ENCODE measurements around the gene DPYSL5. TPM values are rescaled to one million over a fixed set of nuclear protein-coding genes. Genes with fewer than 3 reads are reported as not detected.

DPYSL5 gene
- total RNA-seq, 4 donors from 2014 or later = not detected

DNA sequence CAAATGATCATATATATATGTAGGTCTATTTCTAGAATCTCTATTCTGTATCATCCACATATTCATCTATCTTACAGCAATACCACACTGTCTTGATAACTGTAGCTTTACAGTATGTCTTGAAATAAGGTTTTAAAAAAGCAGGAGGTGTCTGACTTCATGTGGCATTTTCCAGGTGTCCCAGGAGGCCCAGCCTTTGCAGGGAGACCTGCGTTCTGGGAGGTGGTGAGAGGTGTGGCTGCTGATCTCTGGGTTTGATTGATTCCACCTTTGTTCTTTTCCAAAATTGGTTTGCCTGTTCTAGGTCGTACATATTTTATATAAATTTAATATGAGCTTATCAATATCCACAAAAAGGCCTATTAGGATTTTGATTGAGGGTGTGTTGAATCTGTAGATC is 26.6 kb downstream of the DPYSL5 start:
- no peak for TF ChIP-seq POLR2A (IDR thresholded peaks at IDR 0.05)
- TF ChIP-seq, protein P1, sequence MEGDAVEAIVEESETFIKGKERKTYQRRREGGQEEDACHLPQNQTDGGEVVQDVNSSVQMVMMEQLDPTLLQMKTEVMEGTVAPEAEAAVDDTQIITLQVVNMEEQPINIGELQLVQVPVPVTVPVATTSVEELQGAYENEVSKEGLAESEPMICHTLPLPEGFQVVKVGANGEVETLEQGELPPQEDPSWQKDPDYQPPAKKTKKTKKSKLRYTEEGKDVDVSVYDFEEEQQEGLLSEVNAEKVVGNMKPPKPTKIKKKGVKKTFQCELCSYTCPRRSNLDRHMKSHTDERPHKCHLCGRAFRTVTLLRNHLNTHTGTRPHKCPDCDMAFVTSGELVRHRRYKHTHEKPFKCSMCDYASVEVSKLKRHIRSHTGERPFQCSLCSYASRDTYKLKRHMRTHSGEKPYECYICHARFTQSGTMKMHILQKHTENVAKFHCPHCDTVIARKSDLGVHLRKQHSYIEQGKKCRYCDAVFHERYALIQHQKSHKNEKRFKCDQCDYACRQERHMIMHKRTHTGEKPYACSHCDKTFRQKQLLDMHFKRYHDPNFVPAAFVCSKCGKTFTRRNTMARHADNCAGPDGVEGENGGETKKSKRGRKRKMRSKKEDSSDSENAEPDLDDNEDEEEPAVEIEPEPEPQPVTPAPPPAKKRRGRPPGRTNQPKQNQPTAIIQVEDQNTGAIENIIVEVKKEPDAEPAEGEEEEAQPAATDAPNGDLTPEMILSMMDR (IDR thresholded peaks at IDR 0.05) = no peak
- no peak for TF ChIP-seq EP300 (IDR thresholded peaks at IDR 0.05)
- Histone ChIP-seq H3K9me3 (no peaks in the 10 kb centered on the region), H3K4me3 (no peak overlapping the region), H3K27me3 (peaks cover 0 to 3% of the 10 kb centered on the region in 2 donors), H3K36me3 (no peaks in the 10 kb centered on the region), H3K27ac (no peak overlapping the region), H3K4me1 (no peaks in the 10 kb centered on the region)
- 91% methylated on average over 2 of the region's 2 CpGs for WGBS, 2 donors
- DNase-seq (ENCODE audit: low spot score in 2 of 2) = no peak

DNA sequence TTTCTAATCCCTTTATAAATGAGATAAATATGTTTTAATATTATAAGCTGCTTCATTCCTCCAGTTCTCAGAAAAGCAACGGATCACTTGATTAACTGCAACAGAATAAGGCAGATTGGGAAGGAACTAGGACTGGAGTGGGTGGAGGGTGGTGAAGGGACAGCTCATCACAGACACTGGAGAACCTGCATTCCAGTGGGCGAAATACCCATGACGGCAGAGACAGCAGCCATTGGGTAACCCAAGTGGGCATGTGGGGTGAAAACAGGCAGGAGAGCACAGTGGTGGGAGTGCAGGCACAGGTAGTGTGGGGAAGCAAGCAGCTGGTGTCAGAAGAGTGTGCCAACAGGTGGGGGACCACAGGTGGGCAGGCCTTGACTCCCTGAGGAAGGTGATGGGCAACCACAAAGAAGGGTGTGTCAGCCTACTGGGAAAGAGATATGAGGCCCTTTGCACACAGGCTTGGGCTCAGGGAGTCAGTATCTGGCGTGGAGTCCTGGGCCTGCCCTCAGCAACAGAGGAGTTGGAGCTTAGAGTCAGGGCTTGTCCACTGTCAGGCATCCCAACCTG is 27.2 kb downstream of the DPYSL5 start:
- Histone ChIP-seq H3K36me3 (no peaks in the 10 kb centered on the region), H3K4me3 (no peak overlapping the region), H3K27me3 (no peaks in the 10 kb centered on the region), H3K27ac (no peak overlapping the region), H3K9me3 (no peaks in the 10 kb centered on the region), H3K4me1 (no peaks in the 10 kb centered on the region)
- no peak for DNase-seq (ENCODE audit: low spot score in 2 of 2)
- TF ChIP-seq EP300 (IDR thresholded peaks at IDR 0.05) = no peak
- TF ChIP-seq, protein P1 (IDR thresholded peaks at IDR 0.05) = no peak
- TF ChIP-seq POLR2A (IDR thresholded peaks at IDR 0.05) = no peak
- 93% methylated on average over 4 of the region's 4 CpGs for WGBS, 2 donors

DNA sequence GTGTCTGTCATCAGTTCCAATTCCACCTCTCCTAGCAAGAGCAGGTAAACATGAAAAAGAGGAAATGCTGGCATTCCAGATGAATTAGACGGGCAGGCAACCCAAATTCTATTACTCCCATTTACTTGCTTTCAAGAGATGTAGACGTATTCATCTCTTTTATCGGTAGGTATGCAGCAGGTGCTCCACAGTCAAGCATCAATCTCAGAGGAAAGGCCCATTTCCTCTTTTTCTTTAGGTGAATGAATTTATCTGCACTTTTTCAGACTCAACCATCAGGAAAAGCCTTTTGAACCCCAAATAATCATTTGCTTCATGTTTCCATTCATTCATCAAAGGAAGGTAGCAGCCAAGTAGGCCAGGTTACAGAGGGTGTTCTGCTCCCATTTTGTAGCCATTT is 27.9 kb downstream of the DPYSL5 start:
- Histone ChIP-seq H3K27me3 (no peaks in the 10 kb centered on the region), H3K4me3 (no peak overlapping the region), H3K4me1 (no peaks in the 10 kb centered on the region), H3K36me3 (no peaks in the 10 kb centered on the region), H3K27ac (no peak overlapping the region), H3K9me3 (no peaks in the 10 kb centered on the region)
- no peak for TF ChIP-seq POLR2A (IDR thresholded peaks at IDR 0.05)
- no peak for TF ChIP-seq EP300 (IDR thresholded peaks at IDR 0.05)
- TF ChIP-seq, protein P1 (IDR thresholded peaks at IDR 0.05) = no peak
- 92 to 93% methylated on average over 3 of the region's 3 CpGs for WGBS, 2 donors
- DNase-seq (ENCODE audit: low spot score in 2 of 2) = no peak

DNA sequence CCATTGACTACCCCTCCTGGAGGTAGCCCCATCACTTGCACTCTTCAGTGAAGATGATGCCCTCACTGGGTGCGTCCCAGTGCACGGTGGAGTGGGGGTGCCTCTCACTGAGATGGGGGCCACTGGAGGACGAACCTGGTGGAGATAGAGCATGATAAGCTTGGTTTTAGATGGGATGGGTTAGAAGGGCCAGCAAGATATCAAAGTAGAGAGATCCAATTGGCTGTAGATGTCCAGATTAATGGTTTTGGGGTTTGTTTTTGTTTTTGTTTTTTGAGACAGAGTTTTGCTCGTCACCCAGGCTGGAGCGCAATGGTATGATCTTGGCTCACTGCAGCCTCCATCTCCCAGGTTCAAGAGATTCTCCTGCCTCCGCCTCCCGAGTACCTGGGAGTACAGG is 28.3 kb downstream of the DPYSL5 start:
- H3K9me3 ChIP-seq = no peaks in the 10 kb centered on the region
- no peak overlapping the region for H3K4me3 ChIP-seq
- H3K27me3 ChIP-seq = no peaks in the 10 kb centered on the region
- no peak for TF ChIP-seq EP300 (IDR thresholded peaks at IDR 0.05)
- H3K27ac ChIP-seq = no peak overlapping the region
- H3K36me3 ChIP-seq = no peaks in the 10 kb centered on the region
- DNase-seq (ENCODE audit: low spot score in 2 of 2) = no peak
- 94 to 95% methylated on average over 7 of the region's 7 CpGs for WGBS, 2 donors
- H3K4me1 ChIP-seq = no peaks in the 10 kb centered on the region

DNA sequence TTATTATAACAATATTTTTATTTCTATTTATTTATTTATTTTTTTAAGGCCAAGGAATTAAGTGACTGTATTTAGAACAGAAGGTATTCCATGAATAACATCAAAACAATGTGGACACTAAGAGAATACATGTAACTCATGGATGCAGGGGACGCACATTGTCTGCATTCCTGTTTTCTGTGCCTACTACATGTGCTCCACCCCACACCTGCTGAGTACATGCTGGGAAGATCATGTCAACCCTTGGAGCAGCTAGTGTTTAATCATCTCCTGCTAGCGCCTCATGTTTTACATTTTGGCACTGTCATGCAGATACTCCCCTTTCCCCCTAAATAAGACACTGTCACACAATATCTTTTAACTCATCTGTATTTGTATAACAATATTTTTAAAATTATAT is 29.3 kb downstream of the DPYSL5 start:
- TF ChIP-seq POLR2A (IDR thresholded peaks at IDR 0.05) (no peak), EP300 (IDR thresholded peaks at IDR 0.05) (no peak)
- TF ChIP-seq, protein P1 (IDR thresholded peaks at IDR 0.05) = no peak
- Histone ChIP-seq H3K36me3 (no peaks in the 10 kb centered on the region), H3K9me3 (no peaks in the 10 kb centered on the region), H3K27ac (no peak overlapping the region), H3K4me1 (no peaks in the 10 kb centered on the region), H3K4me3 (no peak overlapping the region), H3K27me3 (no peaks in the 10 kb centered on the region)
- DNase-seq (ENCODE audit: low spot score in 2 of 2) = no peak
- 93 to 100% methylated on average over 2 of the region's 2 CpGs for WGBS, 2 donors

DNA sequence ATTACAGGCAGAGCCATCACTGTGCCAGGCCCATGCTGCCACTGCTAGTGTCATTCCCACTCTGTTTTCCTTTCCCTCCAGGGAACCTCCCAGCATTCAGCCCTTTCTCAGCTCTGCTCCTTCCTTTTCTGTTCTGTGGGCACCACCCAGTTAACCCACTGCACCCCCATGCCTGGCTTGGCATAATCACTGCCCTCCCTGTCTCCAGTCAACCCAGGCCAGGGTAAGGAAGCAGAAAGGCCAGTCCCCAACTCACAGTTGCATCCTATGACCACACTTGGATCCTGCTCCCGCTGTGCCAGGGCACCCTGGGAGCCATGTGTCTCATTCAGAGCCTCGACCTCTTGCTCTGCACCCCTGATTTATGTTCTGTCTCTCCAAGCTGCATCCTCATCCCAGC is 32.2 kb downstream of the DPYSL5 start:
- Histone ChIP-seq H3K9me3 (no peaks in the 10 kb centered on the region), H3K4me1 (no peaks in the 10 kb centered on the region), H3K36me3 (no peaks in the 10 kb centered on the region), H3K4me3 (no peak overlapping the region), H3K27ac (no peak overlapping the region), H3K27me3 (no peaks in the 10 kb centered on the region)
- TF ChIP-seq, protein P1 (IDR thresholded peaks at IDR 0.05) = no peak
- no peak for TF ChIP-seq EP300 (IDR thresholded peaks at IDR 0.05)
- TF ChIP-seq POLR2A (IDR thresholded peaks at IDR 0.05) = no peak
- 81 to 92% methylated on average over 2 of the region's 2 CpGs for WGBS, 2 donors
- DNase-seq (ENCODE audit: low spot score in 2 of 2) = no peak

Measured in tibial nerve (tissue), 4 donors.